GM12878 (cell line): Measurements from ENCODE around the gene ULK4. TPM values are rescaled to one million over a fixed set of nuclear protein-coding genes. Genes with fewer than 3 reads are reported as not detected.

ENCODE experiments used
- ATAC-seq: fragments of 200-7000 bp; cut with Tn5 transposase; 3 replicates; pipeline ENCODE4 v1.9.1; 2020; ENCODE audit warnings: mild to moderate bottlenecking, moderate library complexity
- BruUV-seq: library from RNA; stranded (reverse); fragments of 400-500 nt; replicated peaks from 2 replicates; lab custom pipeline; 2021; lab: Mats Ljungman, UMichigan
- CTCF ChIA-PET: fragments of 300-600 bp; sonication (Branson Sonifier 250); formaldehyde crosslinking; extraction: SDS; loops from one replicate; lab custom pipeline; 2021; ENCODE audit warnings: inconsistent platforms; lab: Yijun Ruan, JAX
- POLR2A ChIA-PET: fragments of 350-600 bp; formaldehyde crosslinking; extraction: SDS; loops from one replicate; lab custom pipeline; 2021; ENCODE audit warnings: inconsistent platforms; lab: Charles Lee
- RAD21 ChIA-PET: fragments of 300-600 bp; sonication (Branson Sonifier 250); formaldehyde crosslinking; loops from one replicate; lab custom pipeline; 2023; ENCODE audit warnings: antibody characterized with exemption; ENCODE audit not compliant: unreplicated experiment; lab: Charles Lee
- SMC1A ChIA-PET: fragments of 300-600 bp; sonication (Branson Sonifier 250); formaldehyde crosslinking; loops from one replicate; lab custom pipeline; 2023; ENCODE audit not compliant: unreplicated experiment, uncharacterized antibody; lab: Charles Lee
- DNase-seq: peaks from one replicate; pipeline ENCODE4 v3.0.0-alpha.2; 2011; ENCODE audit warnings: low read depth, low spot score
- FAIRE-seq: peaks from 3 replicates; lab custom pipeline; 2011; peaks lifted over from hg19 to GRCh38; lab: Jason Lieb, UNC
- H2AFZ ChIP-seq: 2 replicates; pipeline ENCODE4 v1.6.0; 2011; ENCODE audit warnings: low read depth, low read length, control low read depth; ENCODE audit not compliant: control insufficient read depth
- H3K27ac ChIP-seq: 2 replicates; pipeline ENCODE4 v1.5.1; 2011; ENCODE audit warnings: control low read depth; ENCODE audit not compliant: control insufficient read depth, insufficient read depth
- H3K27me3 ChIP-seq, 2 experiments: replicated peaks in 1 of 2; 2 replicates each; pipeline versions ENCODE4 v1.6.0 to v1.6.1; 2011; ENCODE audit warnings: low read length in 1 of 2; ENCODE audit not compliant: control insufficient read depth in 2 of 2, insufficient read depth in 2 of 2
- H3K36me3 ChIP-seq, 2 experiments: 2 replicates each; pipeline ENCODE4 v1.5.1; 2011; ENCODE audit warnings: low read length in 1 of 2; ENCODE audit not compliant: control insufficient read depth in 2 of 2, insufficient read depth in 2 of 2
- H3K4me1 ChIP-seq: 2 replicates; pipeline ENCODE4 v1.6.1; 2011; ENCODE audit warnings: mild to moderate bottlenecking, low read length, moderate library complexity, mixed read lengths; ENCODE audit not compliant: control insufficient read depth, insufficient read depth
- H3K4me2 ChIP-seq: 2 replicates; pipeline ENCODE4 v1.6.0; 2011; ENCODE audit warnings: control low read depth; ENCODE audit not compliant: control insufficient read depth, insufficient read depth
- H3K4me3 ChIP-seq: fragments of 200-600 bp; sonication (generic); 2 replicates; pipeline ENCODE4 v1.5.1; 2016
- H3K79me2 ChIP-seq: 2 replicates; pipeline ENCODE4 v1.6.0; 2011; ENCODE audit warnings: low read length; ENCODE audit not compliant: control insufficient read depth, insufficient read depth
- H3K9ac ChIP-seq: 2 replicates; pipeline ENCODE4 v1.8.0; 2011; ENCODE audit warnings: low read length, control low read depth, mixed read lengths; ENCODE audit not compliant: control insufficient read depth, insufficient read depth
- H3K9me3 ChIP-seq: replicated peaks from 3 replicates; pipeline ENCODE4 v1.5.1; 2011; ENCODE audit warnings: mild to moderate bottlenecking, low read length; ENCODE audit not compliant: control insufficient read depth, insufficient read depth
- H4K20me1 ChIP-seq: 2 replicates; pipeline ENCODE4 v1.6.0; 2011; ENCODE audit not compliant: control insufficient read depth, insufficient read depth
- DPF2 ChIP-seq: fragments of 450-650 bp; IDR thresholded peaks from 2 replicates; pipeline ENCODE4 v1.6.1; 2017; ENCODE audit warnings: mild to moderate bottlenecking
- ELK1 ChIP-seq: IDR thresholded peaks from 2 replicates; pipeline ENCODE4 v1.6.1; 2012; ENCODE audit warnings: low read depth, low read length, improper control_type of control experiment
- FOS ChIP-seq: IDR thresholded peaks from 3 replicates; pipeline ENCODE4 v1.6.1; 2011; ENCODE audit warnings: borderline replicate concordance; ENCODE audit not compliant: insufficient read length; ENCODE audit errors: extremely low read depth
- FOXK2 ChIP-seq: fragments of 450-650 bp; IDR thresholded peaks from 2 replicates; pipeline ENCODE4 v1.6.1; 2017; ENCODE audit warnings: mild to moderate bottlenecking, moderate library complexity
- RB1 ChIP-seq: fragments of 450-650 bp; formaldehyde crosslinking; IDR thresholded peaks from 2 replicates; pipeline ENCODE4 v1.6.1; 2017; ENCODE audit warnings: mild to moderate bottlenecking, borderline replicate concordance
- SREBF2 ChIP-seq: IDR thresholded peaks from 2 replicates; pipeline ENCODE4 v1.6.1; 2012; ENCODE audit warnings: mild to moderate bottlenecking, low read length
- TCF7 ChIP-seq: IDR thresholded peaks from 2 replicates; pipeline ENCODE4 v1.6.1; 2014; ENCODE audit warnings: antibody characterized with exemption, borderline replicate concordance
- ZNF687 ChIP-seq: fragments of 450-650 bp; IDR thresholded peaks from 2 replicates; pipeline ENCODE4 v1.6.1; 2017; ENCODE audit warnings: mild to moderate bottlenecking, moderate library complexity
- ZZZ3 ChIP-seq: IDR thresholded peaks from 2 replicates; pipeline ENCODE4 v1.6.1; 2011; ENCODE audit warnings: low read depth; ENCODE audit not compliant: control insufficient read depth, insufficient read length
- WGBS: methylation state at CpG from one replicate; pipeline ENCODE4 v1.1.6; 2016; ENCODE audit warnings: low lambda C conversion rate; ENCODE audit not compliant: insufficient replicate concordance, insufficient coverage; ENCODE audit errors: missing lambda C conversion rate; 5-methylcytosine and 5-hydroxymethylcytosine counted together
- in situ Hi-C: fragments of 300-500 bp; cut with MboI; formaldehyde crosslinking; loops from 9 replicates; pipeline ENCODE4 v1.14.3; 2018; ENCODE audit warnings: mixed read lengths
- intact Hi-C: fragments of 100-400 bp; cut with micrococcal nuclease; formaldehyde crosslinking; loops from one replicate; pipeline ENCODE4 v1.14.2; 2022; ENCODE audit not compliant: unreplicated experiment
- polyA plus RNA-seq, 11 experiments: library from polyadenylated mRNA; depleted of rRNA in 4 of 11; unstranded in 6 of 11; stranded (reverse) in 5 of 11; fragments of >200 nt; fragmentation: Nextera tagmentation in 4 of 11; fragmentation: Illumina TruSeq in 1 of 11; extraction: Ambion mirVana in 4 of 11; extraction: Trizol in 1 of 11; gene quantifications; 1 replicate in 1 of 11; 2 replicates in 10 of 11; pipeline versions ENCODE4 v1.2.1 to v1.2.3, GENCODE V29; 2011 to 2016; ENCODE audit warnings: inconsistent platforms in 2 of 11, missing spikeins in 2 of 11, low read depth in 1 of 11
- total RNA-seq, 4 experiments: library from RNA; depleted of rRNA in 3 of 4; stranded (reverse); fragments of >200 nt in 3 of 4; fragmentation: Illumina TruSeq in 1 of 4; extraction: Trizol in 1 of 4; gene quantifications; 2 replicates each; pipeline versions ENCODE4 v1.2.1 to v1.2.3, GENCODE V29; 2013 to 2021

ULK4 gene
- total and polyA plus RNA-seq, 10 of the 15 experiments (the other 5 are each of a cell fraction or from before 2014, with no cell fraction given), result 3.5 to 7.6 (median 6.3) TPM

GRCh38 chr3:41457176-41457575 is 504.7 kb downstream of the ULK4 start:
- H3K4me1 ChIP-seq, result no peaks in the 10 kb centered on the region
- in situ Hi-C loops, result no loop called here
- no peak overlapping the region for H3K4me3 ChIP-seq
- H3K36me3 ChIP-seq, result no peaks in the 10 kb centered on the region
- DNase-seq (no peak), FAIRE-seq (no peak)
- H2AFZ ChIP-seq, result no peak overlapping the region
- 75% methylated on average over 4 of the region's 4 CpGs for WGBS
- H4K20me1 ChIP-seq, result no peaks in the 10 kb centered on the region
- no peaks in the 10 kb centered on the region for H3K79me2 ChIP-seq
- no TSS peak for BruUV-seq
- SMC1A ChIA-PET, result no interaction called here
- CTCF ChIA-PET, result no interaction called here
- RAD21 ChIA-PET, result no interaction called here
- TF ChIP-seq DPF2, result no peak
- TF ChIP-seq FOS, result no peak
- TF ChIP-seq TCF7, result no peak
- no peak for TF ChIP-seq SREBF2
- TF ChIP-seq FOXK2, result no peak
- TF ChIP-seq ELK1, result no peak
- TF ChIP-seq ZZZ3, result no peak
- no peak for TF ChIP-seq RB1
- TF ChIP-seq ZNF687, result no peak
- TF ChIP-seq, all 136 proteins: peak for 0
- no peak overlapping the region for H3K4me2 ChIP-seq
- intact Hi-C loops, result no loop called here
- no peaks in the 10 kb centered on the region for H3K27me3 ChIP-seq
- no peaks in the 10 kb centered on the region for H3K9me3 ChIP-seq
- ATAC-seq, result no peak
- H3K27ac ChIP-seq, result no peak overlapping the region
- H3K9ac ChIP-seq, result no peak overlapping the region
- POLR2A ChIA-PET, result no interaction called here
